Adipose tissue (tissue), 3 donors: Measurements from ENCODE around the gene PHYKPL. TPM values are rescaled to one million over a fixed set of nuclear protein-coding genes. Genes with fewer than 3 reads are reported as not detected.

ENCODE experiments used
- H3K27ac ChIP-seq: one replicate; pipeline ENCODE4 v1.5.1; 2013; ENCODE audit warnings: low read depth, low read length
- WGBS, 3 donors: extraction: QIAGEN DNeasy Blood & Tissue Kit; methylation state at CpG; one replicate each; pipeline ENCODE4 v1.1.7; 2013; 5-methylcytosine and 5-hydroxymethylcytosine counted together
- polyA plus RNA-seq, 3 donors: library from polyadenylated mRNA; stranded (reverse); fragments of 200-250 nt; gene quantifications; one replicate each; pipeline ENCODE4 v1.2.3, GENCODE V29; 2013
- donor health status: healthy with polysubstance abuse.
- donor health status: Bipolar disorder and iron deficiency.
- donor health status: healthy.

The PHYKPL gene
- polyA plus RNA-seq, 3 donors, result 32.0 to 76.5 (median 65.5) TPM

GRCh38 chr5:178214160-178214803 is 18.3 kb downstream of the PHYKPL start:
- 91 to 96% (median 93%) methylated on average over 6 of the region's 6 CpGs for WGBS, 3 donors
- no peak overlapping the region for H3K27ac ChIP-seq

DNA sequence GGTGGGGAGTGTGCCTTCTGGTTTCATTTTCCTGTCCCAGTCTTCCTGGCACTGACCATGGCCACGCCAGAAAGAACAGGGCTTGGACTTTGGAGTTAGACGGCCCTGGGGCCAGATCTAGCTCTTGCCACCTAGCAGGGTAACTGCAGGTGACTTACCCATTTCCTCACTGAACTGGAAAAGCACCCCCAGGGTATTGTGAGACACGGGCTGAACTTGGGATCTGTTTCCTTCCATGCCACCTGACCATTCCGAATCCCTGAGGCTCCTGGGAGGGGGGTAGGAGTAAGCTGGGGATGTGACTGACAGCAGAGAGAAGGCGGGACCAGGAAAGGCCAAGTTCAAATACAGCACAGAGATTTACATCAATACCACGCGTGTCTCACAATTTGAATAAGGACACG is 18.9 kb downstream of the PHYKPL start:
- WGBS, 3 donors, result 59 to 80% (median 69%) methylated on average over 8 of the region's 8 CpGs
- no peak overlapping the region for H3K27ac ChIP-seq

GRCh38 chr5:178213003-178213461 is 19.6 kb downstream of the PHYKPL start:
- no peak overlapping the region for H3K27ac ChIP-seq
- WGBS, 3 donors, result 60 to 69% (median 67%) methylated on average over 4 of the region's 4 CpGs

DNA sequence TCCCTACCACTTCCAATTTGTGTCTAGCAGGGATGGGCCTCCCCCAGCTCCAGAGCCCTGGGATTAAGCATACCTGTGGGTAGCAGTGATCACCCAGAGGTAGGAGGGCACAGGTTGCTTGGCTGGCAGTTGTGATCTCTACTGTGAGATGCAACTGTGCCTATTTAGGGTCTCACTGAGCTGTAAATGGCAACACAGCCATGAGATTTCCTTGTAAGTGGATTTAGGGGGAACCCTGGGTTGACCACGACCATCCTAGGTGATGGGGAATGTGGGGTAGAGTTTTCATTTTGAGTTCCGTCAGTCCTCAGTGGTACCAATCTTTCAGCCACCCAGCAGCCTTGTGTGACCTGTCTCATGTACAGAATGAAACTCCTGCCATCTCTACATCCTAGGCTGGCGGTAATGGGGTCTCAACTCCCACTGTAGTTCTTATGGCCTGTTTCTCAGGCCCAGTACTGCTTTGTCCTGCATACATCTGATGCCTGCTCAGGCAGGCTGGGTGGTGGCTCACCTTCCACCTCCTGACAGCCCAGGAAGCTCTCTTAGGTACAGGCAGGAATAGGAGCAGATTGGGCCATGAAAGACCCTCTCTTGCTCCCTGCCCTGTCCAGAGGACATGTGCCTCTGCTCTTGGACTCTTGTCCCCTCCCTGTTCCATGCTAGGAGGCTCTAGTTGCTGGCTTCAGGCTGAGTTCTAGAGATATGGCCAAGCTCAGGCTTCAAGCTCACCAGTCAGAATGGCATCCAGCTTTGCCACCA is 20.2 kb downstream of the PHYKPL start:
- no peak overlapping the region for H3K27ac ChIP-seq
- WGBS, 3 donors, result 91 to 94% (median 92%) methylated on average over 3 of the region's 3 CpGs

DNA sequence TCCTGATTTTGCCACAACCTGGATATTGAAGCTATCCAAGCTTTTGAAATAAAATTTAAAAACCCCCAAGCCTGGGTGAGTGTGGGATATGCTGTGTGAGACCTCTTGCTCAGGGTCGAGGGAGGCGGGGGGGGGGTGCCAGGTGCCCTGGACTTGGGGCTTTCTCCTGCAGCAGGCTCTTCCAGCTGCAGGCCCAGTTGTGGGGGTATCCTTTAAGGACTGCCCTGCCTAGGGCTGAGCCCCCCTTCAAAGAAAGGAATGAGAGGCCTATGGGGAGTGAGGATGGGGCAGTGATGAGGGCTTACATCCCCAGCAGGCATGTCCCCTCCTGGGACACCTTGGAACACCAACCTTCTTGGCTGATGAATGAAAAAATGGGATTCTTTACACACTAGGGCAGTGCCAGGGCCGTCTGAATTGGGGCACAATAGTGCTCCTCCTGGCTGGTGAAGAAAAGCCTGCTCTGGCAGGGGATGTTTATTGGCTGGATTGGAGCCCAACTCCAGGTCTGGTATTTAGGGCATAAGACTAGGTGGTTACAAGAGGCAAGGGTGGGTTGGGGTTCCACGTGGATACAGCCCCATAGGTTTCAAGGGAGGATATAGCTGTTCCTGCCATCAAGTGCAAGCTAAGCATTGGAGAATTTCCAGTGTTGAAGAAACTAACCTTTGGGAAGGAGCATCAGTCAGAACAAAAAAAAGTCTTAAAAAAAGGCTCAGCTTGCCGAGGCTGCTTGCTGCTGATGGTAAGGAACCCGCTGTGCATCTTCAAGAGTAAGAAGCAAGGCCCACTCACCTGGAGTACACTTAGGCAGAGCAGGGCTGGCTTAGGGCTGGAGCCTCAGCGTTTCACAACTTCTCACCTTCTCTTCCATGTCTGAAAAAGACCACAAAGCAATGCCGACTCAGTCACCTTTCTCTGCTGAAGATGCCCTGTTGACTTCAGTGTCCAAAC is 21.2 kb downstream of the PHYKPL start:
- WGBS, 3 donors, result 70 to 74% (median 71%) methylated on average over 8 of the region's 8 CpGs
- H3K27ac ChIP-seq, result no peak overlapping the region

- no peak overlapping the region for H3K27ac ChIP-seq
- 87 to 94% (median 88%) methylated on average over 5 of the region's 5 CpGs for WGBS, 3 donors
Measured at GRCh38 chr5:178210686-178211085, 21.9 kb downstream of the PHYKPL start.

DNA sequence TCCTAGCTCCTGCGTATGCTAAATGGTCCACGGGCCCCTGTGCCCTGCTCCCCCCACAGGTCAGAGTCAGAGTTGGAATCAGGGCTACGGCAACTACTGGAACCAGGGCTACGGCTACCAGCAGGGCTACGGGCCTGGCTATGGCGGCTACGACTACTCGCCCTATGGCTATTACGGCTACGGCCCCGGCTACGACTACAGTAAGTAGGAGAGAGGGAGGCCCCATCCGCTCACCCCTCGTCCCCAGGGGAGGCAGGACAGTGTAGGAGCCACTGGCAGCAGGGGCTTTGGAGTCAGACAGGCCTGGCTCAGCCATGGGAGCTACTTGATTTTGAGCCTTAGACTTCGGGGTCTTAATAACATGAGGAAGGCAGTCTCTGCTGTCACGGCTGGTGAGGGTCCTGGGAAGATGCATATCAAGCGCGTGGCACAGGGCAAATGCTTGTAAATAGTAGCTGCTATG is 22.5 kb downstream of the PHYKPL start:
- 89 to 93% (median 92%) methylated on average over 18 of the region's 18 CpGs for WGBS, 3 donors
- no peak overlapping the region for H3K27ac ChIP-seq

DNA sequence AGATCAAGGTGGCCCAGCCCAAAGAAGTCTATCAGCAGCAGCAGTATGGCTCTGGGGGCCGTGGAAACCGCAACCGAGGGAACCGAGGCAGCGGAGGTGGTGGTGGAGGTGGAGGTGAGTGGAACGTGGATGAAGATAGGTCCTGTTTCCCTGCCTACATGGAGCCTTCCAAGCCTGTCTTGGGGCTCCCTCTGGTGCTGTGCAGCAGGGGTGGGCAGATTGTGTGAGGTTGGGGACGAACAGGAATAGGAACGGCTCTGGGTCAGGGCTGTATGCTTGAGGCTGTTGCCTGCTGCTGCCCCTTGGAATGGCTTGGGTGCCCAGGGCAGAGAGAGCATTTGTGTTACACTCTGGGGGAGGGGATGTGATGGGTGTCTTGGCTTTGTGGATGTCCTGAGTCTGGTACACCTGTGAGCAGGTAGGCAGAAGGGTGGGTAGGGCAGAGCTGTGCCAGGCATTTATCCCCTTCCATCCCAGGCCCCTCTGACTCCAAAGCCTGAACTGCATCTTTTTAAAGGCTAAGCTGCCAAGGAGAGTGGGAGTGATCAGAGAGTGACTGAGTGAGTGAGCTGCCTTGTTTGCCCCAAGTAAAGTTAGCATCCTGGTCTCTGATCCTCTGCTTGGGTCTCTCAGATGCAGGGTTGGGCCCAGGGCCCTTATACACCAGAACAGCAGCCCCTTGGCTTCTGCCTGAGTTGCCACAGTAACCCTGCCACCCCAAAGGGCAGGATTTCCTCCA is 23.1 kb downstream of the PHYKPL start:
- H3K27ac ChIP-seq, result no peak overlapping the region
- 85 to 90% (median 85%) methylated on average over 8 of the region's 8 CpGs for WGBS, 3 donors

GRCh38 chr5:178208540-178209227 is 23.9 kb downstream of the PHYKPL start:
- WGBS, 3 donors, result 74 to 81% (median 80%) methylated on average over 5 of the region's 5 CpGs
- no peak overlapping the region for H3K27ac ChIP-seq

GRCh38 chr5:178207917-178208280 is 24.7 kb downstream of the PHYKPL start:
- H3K27ac ChIP-seq, result no peak overlapping the region

DNA sequence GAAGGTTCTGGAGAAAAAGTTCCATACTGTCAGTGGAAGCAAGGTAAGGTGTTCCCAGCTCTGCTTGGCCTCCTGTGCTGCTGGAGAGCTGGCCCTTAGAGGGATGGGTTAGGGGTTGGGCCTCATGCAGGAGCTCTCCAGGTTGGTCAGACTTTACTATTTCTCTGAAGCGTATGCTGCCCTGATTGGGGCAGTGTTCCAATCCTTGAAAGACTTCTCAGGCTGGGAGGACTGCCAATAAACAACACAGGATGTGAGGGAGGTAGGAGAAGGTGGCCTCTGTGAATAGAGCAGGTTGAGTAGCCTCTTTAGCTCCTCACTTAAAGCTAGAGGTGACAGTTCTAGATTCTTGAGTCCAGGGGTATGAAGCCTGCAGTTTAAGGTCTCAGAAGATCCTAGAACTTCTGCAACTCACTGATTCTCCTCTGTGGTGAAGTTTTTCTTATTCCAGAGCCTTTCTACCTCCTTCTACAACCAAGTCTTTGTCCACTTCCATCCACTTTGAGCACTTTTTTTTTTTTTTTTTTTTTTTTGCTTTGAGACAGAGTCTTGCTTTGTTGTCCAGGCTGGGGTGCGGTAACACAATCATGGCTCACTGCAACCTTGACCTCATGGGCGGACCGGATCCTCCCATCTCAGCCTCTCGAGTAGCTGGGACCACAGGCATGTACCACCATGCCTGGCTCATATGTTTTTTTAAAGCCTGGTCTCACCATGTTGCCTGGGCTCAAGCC is 25.3 kb downstream of the PHYKPL start:
- no peak overlapping the region for H3K27ac ChIP-seq
- WGBS, 3 donors, result 65 to 76% (median 68%) methylated on average over 5 of the region's 5 CpGs

More at GRCh38 chr5:178207917-178208280, 24.7 kb downstream of the PHYKPL start:
- WGBS, 3 donors, result 67 to 91% (median 90%) methylated on average over 1 of the region's 1 CpG

DNA sequence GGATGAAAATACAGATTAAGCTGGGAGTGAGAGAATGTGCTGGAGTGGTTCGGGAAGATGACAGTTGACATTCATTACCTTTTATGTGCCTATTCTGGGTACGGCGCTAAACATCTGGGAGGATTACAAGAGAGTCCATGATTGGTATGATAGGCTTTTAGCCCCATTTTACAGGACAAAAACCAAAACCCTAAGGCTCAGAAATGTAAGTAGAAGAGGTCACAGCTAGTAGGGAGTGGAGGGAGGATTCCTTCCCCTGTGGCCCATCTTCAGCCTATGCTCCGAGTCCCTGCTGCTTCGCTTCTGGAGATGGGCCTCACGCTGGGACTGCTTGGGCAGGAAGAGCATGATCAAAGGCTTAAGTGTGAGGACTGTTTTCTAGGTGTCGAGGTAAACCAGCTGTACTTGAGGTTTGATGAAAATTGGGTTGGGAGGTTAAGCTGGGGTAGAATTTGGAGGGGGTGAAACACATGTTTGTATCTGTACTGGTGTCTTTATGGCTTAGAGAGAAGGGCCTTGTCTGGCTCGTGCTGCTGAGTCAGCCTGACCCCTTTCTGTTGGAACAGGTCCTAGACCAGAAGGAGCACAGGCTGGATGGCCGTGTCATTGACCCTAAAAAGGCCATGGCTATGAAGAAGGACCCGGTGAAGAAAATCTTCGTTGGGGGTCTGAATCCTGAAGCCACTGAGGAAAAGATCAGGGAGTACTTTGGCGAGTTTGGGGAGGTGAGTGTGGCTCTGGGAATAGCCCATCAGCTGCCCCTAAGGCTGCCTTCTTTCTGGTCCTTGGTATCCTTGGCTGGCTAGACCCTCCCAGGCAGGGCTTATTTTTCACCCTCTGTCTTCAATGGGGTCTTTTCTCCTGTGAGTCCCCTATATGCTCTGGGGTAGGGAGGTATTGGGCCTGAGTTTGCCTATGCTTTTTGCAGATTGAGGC is 26.2 kb downstream of the PHYKPL start:
- H3K27ac ChIP-seq, result no peak overlapping the region
- 54 to 67% (median 57%) methylated on average over 12 of the region's 12 CpGs for WGBS, 3 donors

DNA sequence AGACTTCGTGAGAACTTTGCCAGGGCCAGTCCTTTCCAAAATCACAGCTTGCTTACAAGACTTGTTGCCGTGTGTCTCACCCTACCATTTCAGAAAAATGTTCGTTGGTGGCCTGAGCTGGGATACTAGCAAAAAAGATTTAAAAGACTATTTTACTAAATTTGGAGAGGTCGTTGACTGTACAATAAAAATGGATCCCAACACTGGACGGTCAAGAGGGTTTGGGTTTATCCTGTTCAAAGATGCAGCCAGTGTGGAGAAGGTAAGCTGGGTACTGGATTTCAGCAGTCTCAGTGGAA is 26.9 kb downstream of the PHYKPL start:
- no peak overlapping the region for H3K27ac ChIP-seq
- 7 to 10% (median 9%) methylated on average over 5 of the region's 5 CpGs for WGBS, 3 donors

GRCh38 chr5:178204935-178205748 is 27.5 kb downstream of the PHYKPL start:
- WGBS, 3 donors, result 1% methylated on average over 61 to 90 of the region's 90 CpGs
- H3K27ac ChIP-seq, result peak overlapping the region; percentile 84

GRCh38 chr5:178204182-178204934 is 28.2 kb downstream of the PHYKPL start, which contains the start of gene HNRNPAB:
HNRNPAB (plus strand) TSS chr5:178204533; CDS start chr5:178204838, 305 bp downstream.
- peak within 1 kb of the TSS; percentile 84 for H3K27ac ChIP-seq
- 0 to 1% (median 0%) methylated on average over 87 to 96 of the region's 96 CpGs for WGBS, 3 donors
